Measurements from ENCODE around the gene ITGB4. TPM values are rescaled to one million over a fixed set of nuclear protein-coding genes. Genes with fewer than 3 reads are reported as not detected.
A peak's percentile ranks its signal among the peaks of the same experiment; 100 is the strongest.

ITGB4 gene
- total RNA-seq, 6 experiments from 2014 or later: 0.92 to 4.1 (median 2.0) TPM

DNA sequence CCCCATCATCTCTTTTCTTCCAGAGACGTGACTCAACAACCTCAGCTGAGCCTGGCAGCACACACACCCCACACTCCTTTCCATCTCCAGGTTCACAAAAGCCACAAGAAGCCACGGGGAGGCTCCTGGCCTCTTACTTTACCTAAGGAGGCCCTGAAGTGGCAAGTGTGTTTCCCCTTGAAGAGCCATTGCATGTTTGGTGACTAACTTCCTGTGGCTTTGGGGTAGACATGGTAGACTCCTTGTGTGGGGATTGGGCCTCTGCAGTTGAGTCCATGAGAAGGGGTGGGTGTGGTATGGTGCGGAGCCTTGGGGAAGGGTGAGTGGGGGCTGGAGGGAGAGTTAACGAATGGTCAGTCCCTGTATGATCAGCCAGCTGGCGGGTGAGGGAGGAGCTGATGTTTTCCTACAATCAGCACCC, 29.9 kb upstream of the ITGB4 start:
- 54% methylated on average over 4 of the region's 5 CpGs for WGBS (ENCODE audit: insufficient coverage, low coverage, low lambda C conversion rate, missing lambda C conversion rate)
- TF ChIP-seq POLR2A (IDR thresholded peaks at IDR 0.05): no peak
- TF ChIP-seq, protein P1, sequence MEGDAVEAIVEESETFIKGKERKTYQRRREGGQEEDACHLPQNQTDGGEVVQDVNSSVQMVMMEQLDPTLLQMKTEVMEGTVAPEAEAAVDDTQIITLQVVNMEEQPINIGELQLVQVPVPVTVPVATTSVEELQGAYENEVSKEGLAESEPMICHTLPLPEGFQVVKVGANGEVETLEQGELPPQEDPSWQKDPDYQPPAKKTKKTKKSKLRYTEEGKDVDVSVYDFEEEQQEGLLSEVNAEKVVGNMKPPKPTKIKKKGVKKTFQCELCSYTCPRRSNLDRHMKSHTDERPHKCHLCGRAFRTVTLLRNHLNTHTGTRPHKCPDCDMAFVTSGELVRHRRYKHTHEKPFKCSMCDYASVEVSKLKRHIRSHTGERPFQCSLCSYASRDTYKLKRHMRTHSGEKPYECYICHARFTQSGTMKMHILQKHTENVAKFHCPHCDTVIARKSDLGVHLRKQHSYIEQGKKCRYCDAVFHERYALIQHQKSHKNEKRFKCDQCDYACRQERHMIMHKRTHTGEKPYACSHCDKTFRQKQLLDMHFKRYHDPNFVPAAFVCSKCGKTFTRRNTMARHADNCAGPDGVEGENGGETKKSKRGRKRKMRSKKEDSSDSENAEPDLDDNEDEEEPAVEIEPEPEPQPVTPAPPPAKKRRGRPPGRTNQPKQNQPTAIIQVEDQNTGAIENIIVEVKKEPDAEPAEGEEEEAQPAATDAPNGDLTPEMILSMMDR (IDR thresholded peaks at IDR 0.05): no peak
- no peak overlapping the region for H3K4me3 ChIP-seq
- H3K36me3 ChIP-seq: peaks cover 0 to 10% (median 4%) of the 10 kb centered on the region in 4 donors
- no peaks in the 10 kb centered on the region for H3K27me3 ChIP-seq
- no peak overlapping the region for H3K27ac ChIP-seq
- no peaks in the 10 kb centered on the region for H3K4me1 ChIP-seq
- ATAC-seq (no peak), DNase-seq (peak in 1 of 3 donors; percentile 8)
- no peaks in the 10 kb centered on the region for H3K9me3 ChIP-seq
- intact Hi-C loops (cut with DNase I): no loop called here

DNA sequence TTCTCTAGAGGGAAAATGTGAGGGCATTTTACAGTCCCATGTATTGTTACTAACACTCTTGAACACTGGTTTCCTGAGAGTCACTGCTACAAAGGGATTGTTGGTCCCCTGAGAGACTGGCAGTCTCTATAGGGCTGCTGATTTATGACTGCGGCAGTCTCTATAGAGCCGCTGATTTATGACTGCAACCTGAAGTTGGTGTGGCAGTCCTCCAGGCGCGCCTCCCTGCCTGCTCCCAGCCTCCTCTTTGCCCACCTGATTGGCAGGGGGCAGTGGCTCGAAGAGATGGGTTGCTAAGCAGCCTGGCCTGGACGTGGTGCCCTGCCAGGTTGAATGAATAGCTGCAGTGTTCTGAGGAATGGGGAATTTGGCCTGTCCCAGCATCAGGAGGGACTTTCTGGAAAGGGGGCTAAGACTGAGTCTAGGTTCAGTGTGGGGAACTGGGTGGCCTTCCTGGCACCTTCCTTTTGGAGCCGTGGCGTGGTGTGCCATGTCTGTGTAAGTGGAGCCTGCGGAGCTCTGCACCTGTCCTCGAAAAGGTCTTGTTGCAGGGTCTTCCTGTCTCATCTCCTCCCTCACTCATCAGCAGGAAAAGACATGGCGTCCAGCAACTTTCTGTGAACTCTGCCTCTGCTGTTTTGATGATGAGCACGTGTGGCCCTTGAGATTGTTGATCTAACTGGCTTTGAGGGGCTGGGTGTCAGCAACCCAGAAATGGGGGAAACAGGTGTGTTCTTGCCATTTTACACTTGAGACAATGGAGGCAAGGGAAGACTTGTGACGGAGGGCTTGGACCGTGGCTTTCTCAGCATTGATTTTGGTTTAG, 29.2 kb upstream of the ITGB4 start:
- DNase-seq (peak in 1 of 3 donors; percentile 30), ATAC-seq (no peak)
- no peaks in the 10 kb centered on the region for H3K27me3 ChIP-seq
- 77% methylated on average over 5 of the region's 14 CpGs for WGBS (ENCODE audit: insufficient coverage, low coverage, low lambda C conversion rate, missing lambda C conversion rate)
- no peak overlapping the region for H3K4me3 ChIP-seq
- peaks cover 0 to 2% (median 0%) of the 10 kb centered on the region in 4 donors for H3K4me1 ChIP-seq
- intact Hi-C loops (cut with DNase I): no loop called here
- TF ChIP-seq POLR2A (IDR thresholded peaks at IDR 0.05): no peak
- TF ChIP-seq, protein P1 (IDR thresholded peaks at IDR 0.05): no peak
- H3K27ac ChIP-seq: no peak overlapping the region
- peaks cover 0 to 10% (median 4%) of the 10 kb centered on the region in 4 donors for H3K36me3 ChIP-seq
- H3K9me3 ChIP-seq: no peaks in the 10 kb centered on the region

DNA sequence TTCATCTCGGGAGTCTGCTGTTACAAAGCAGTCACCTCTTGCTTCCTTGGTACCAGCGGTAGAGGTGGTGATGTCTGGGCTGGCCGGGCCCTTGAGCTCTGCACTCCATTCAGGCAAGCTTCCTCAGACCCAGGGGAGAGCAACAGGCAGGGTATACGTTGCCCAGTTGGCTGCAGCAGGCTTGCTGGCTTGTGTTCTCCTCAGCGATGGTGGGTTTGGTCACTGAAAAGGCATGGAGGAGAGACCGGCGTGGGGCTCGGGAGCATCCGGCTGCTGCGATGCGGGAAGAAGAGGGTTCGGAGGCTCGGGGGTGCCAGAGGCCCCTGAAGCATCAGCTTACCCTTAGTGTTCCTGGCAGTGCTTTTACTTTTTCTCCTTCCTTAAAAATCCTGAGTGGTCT, 28.3 kb upstream of the ITGB4 start:
- Histone ChIP-seq H3K4me1 (peaks cover 0 to 11% (median 0%) of the 10 kb centered on the region in 4 donors), H3K4me3 (no peak overlapping the region), H3K36me3 (peaks cover 0 to 10% (median 4%) of the 10 kb centered on the region in 4 donors), H3K27me3 (no peaks in the 10 kb centered on the region), H3K9me3 (no peaks in the 10 kb centered on the region), H3K27ac (no peak overlapping the region)
- ATAC-seq (no peak), DNase-seq (peak in 1 of 3 donors; percentile 35)
- WGBS (ENCODE audit: insufficient coverage, low coverage, low lambda C conversion rate, missing lambda C conversion rate): 93% methylated on average over 8 of the region's 13 CpGs
- TF ChIP-seq POLR2A (IDR thresholded peaks at IDR 0.05): no peak
- TF ChIP-seq, protein P1 (IDR thresholded peaks at IDR 0.05): no peak
- intact Hi-C loops (cut with DNase I): no loop called here

DNA sequence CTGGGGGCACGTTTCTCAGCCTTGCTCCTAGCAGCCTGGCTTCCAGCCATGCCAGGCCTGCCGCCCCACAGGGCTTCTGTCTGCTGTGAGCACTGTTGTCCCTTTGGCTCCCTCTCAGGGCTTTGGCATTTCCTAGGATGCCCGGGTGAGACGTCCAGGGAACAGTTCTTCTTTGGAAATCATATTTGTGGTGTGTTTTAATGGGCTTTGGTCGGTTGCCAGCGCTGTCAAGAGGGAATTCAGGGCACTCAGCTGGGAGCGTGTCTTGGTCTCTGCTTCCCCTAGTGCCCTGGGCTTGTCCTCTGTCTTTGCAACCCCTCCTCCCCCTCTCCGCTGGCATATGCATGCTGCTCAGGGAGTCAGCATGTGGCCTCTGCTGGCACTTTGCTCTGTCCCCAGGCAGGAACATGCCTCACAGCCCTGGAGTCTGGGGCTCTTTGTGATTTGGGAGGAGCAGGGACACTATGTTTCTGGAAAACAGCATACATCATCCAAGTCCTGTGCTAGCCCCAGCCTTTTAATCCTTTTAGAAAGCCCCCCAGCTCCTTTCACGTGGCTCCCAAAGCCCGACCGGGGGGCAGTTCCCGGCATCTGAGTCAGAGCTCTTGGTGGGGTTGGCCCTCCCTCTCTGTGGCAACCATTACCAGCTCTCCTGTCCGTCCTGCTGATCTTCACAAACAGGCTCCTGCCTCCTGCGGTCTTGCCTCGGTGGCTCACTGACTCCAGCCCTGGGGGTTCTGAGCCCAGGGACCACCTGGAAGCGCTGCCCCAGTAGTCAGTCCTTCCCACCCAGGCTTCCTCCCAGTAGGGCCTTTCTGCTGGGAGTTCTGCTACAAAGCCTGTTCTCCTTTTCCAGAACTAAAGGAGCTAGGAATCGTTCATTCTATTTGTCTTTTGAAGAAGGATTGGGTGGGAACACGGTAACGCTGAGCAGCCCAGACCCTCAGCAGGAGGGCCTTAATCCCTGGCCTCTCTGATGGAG, 27.5 kb upstream of the ITGB4 start:
- Histone ChIP-seq H3K4me3 (no peak overlapping the region), H3K27me3 (no peaks in the 10 kb centered on the region), H3K36me3 (peaks cover 0 to 10% (median 4%) of the 10 kb centered on the region in 4 donors), H3K27ac (no peak overlapping the region), H3K4me1 (peaks cover 0 to 11% (median 0%) of the 10 kb centered on the region in 4 donors), H3K9me3 (no peaks in the 10 kb centered on the region)
- intact Hi-C loops (cut with DNase I): no loop called here
- ATAC-seq (peak in 1 of 4 donors; percentile 9), DNase-seq (peak in 1 of 3 donors; percentile 27)
- WGBS (ENCODE audit: insufficient coverage, low coverage, low lambda C conversion rate, missing lambda C conversion rate): 73% methylated on average over 8 of the region's 19 CpGs
- TF ChIP-seq POLR2A (IDR thresholded peaks at IDR 0.05): no peak
- TF ChIP-seq, protein P1 (IDR thresholded peaks at IDR 0.05): no peak
